Keratinocyte (primary cell): ENCODE results near the gene CLPSL2. TPM values are rescaled to one million over a fixed set of nuclear protein-coding genes. Genes with fewer than 3 reads are reported as not detected.

Experiments used
- DNase-seq: peaks from one replicate; pipeline ENCODE4 v3.0.0-alpha.2; 2011; ENCODE audit warnings: low read depth, missing footprints, low spot score
- FAIRE-seq: peaks from 2 replicates; lab custom pipeline; 2011; peaks lifted over from hg19 to GRCh38; lab: Jason Lieb, UNC
- H2AFZ ChIP-seq: 2 replicates; pipeline ENCODE4 v1.6.0; 2012; ENCODE audit warnings: low read length, control low read depth, inconsistent platforms; ENCODE audit not compliant: control insufficient read depth
- H3K27ac ChIP-seq: 2 replicates; pipeline ENCODE4 v1.5.1; 2011; ENCODE audit warnings: low read length; ENCODE audit not compliant: control insufficient read depth, insufficient read depth
- H3K27me3 ChIP-seq: 3 replicates; pipeline ENCODE4 v1.6.0; 2011; ENCODE audit warnings: low read length; ENCODE audit not compliant: control insufficient read depth, insufficient read depth; ENCODE audit errors: extremely low read depth
- H3K36me3 ChIP-seq, 2 experiments: 2 replicates in 1 of 2; 3 replicates in 1 of 2; pipeline ENCODE4 v1.5.1; 2011; ENCODE audit warnings: low read length in 2 of 2, mild to moderate bottlenecking in 1 of 2; ENCODE audit not compliant: control insufficient read depth in 2 of 2, insufficient read depth in 2 of 2; ENCODE audit errors: extremely low read depth in 1 of 2
- H3K4me1 ChIP-seq: 3 replicates; pipeline ENCODE4 v1.5.1; 2011; ENCODE audit warnings: low read length; ENCODE audit not compliant: control insufficient read depth, insufficient read depth; ENCODE audit errors: extremely low read depth
- H3K4me2 ChIP-seq: 3 replicates; pipeline ENCODE4 v1.6.0; 2011; ENCODE audit warnings: low read depth, low read length; ENCODE audit not compliant: control insufficient read depth, insufficient read depth; ENCODE audit errors: extremely low read depth
- H3K4me3 ChIP-seq, 3 experiments: fragments of 200-600 bp in 1 of 3; sonication (generic) in 1 of 3; 2 replicates in 2 of 3; 3 replicates in 1 of 3; pipeline ENCODE4 v1.5.1; 2011 to 2016; ENCODE audit warnings: low read length in 3 of 3, mild to moderate bottlenecking in 3 of 3, control low read depth in 2 of 3, inconsistent platforms in 1 of 3, low read depth in 1 of 3, mixed read lengths in 1 of 3, mixed run types in 1 of 3, moderate library complexity in 1 of 3; ENCODE audit not compliant: control insufficient read depth in 2 of 3, insufficient read depth in 2 of 3; ENCODE audit errors: extremely low read depth in 1 of 3
- H3K79me2 ChIP-seq: 2 replicates; pipeline ENCODE4 v1.6.0; 2012; ENCODE audit warnings: low read length; ENCODE audit not compliant: control insufficient read depth, insufficient read depth
- H3K9ac ChIP-seq: 3 replicates; pipeline ENCODE4 v1.6.0; 2011; ENCODE audit warnings: low read length; ENCODE audit not compliant: control insufficient read depth, insufficient read depth; ENCODE audit errors: extremely low read depth
- H3K9me1 ChIP-seq: 3 replicates; pipeline ENCODE4 v1.6.0; 2011; ENCODE audit warnings: low read length; ENCODE audit not compliant: control insufficient read depth, insufficient read depth; ENCODE audit errors: extremely low read depth
- H3K9me3 ChIP-seq: 2 replicates; pipeline ENCODE4 v1.5.1; 2012; ENCODE audit warnings: low read depth, low read length; ENCODE audit not compliant: control insufficient read depth
- H4K20me1 ChIP-seq: 3 replicates; pipeline ENCODE4 v1.6.0; 2011; ENCODE audit warnings: low read length; ENCODE audit not compliant: control insufficient read depth, insufficient read depth; ENCODE audit errors: extremely low read depth
- EZH2 ChIP-seq: IDR thresholded peaks from one replicate; pipeline ENCODE4 v1.6.1; 2012; ENCODE audit warnings: inconsistent platforms, mild to moderate bottlenecking, low read length, moderate library complexity
- dilution Hi-C: fragments of 300-500 bp; cut with MboI; formaldehyde crosslinking; loops from one replicate; pipeline ENCODE4 v1.7.0; 2020; ENCODE audit warnings: low sequenced_read_pairs; ENCODE audit not compliant: extremely low pct_ligation_motif_present
- polyA plus RNA-seq, 5 experiments: library from polyadenylated mRNA; depleted of rRNA in 3 of 5; stranded (reverse) in 3 of 5; stranded (forward) in 1 of 5; unstranded in 1 of 5; fragments of >200 nt; gene quantifications; 1 replicate in 1 of 5; 2 replicates in 3 of 5; 3 replicates in 1 of 5; pipeline versions ENCODE4 v1.2.1 to v1.2.3, GENCODE V29; 2011 to 2012; ENCODE audit warnings: missing spikeins in 2 of 5, low read depth in 1 of 5, low replicate concordance in 1 of 5
- TF ChIP-seq, protein P1 (sequence below), 3 experiments: IDR thresholded peaks in 1 of 3; conservative IDR thresholded peaks in 1 of 3; optimal IDR thresholded peaks in 1 of 3; 2 replicates in 2 of 3; 3 replicates in 1 of 3; pipeline versions ENCODE3 to v1.5.1; 2011; ENCODE audit warnings: low read length in 3 of 3, mild to moderate bottlenecking in 3 of 3, moderate library complexity in 2 of 3, control low read depth in 1 of 3, inconsistent platforms in 1 of 3; ENCODE audit not compliant: insufficient read depth in 2 of 3; ENCODE audit errors: extremely low read depth in 1 of 3

CLPSL2 gene
- polyA plus RNA-seq, 1 donor (not counting 4 experiments of a cell fraction or from before 2014, with no cell fraction given), result not detected

DNA sequence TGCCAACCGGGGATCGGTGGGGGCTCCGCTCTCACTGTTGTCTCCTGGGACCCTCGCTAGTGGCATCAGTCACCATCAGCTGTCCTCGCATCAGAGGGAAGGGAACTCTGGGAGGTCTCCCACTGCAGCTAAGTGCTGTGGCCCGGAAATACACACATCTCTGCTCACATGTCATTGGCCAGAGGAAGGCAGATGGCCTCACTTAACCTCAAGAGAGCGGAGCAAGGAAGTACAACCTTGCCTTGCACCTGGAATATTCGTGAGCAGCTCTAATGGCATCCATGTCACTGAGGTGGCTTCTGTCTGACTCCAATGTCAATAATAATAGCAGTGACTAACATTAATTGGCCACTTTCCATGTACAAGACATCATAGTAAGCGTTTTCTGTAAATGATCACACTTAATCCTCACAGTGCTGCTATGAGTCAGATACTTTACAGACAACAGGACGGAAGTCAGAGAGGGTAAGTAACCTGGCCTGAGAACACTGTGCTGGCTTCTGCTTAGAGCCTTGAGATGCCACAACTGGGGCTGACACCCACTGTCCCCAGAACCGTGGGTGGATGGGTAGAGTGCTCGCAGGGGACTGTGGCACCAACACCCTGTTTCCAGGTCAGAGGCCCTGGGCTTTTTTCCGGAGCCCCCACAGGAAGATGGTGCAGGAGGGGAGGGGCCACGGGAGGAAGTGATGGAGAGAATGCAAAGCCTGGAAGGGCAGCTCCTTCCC lies 34.7 kb downstream of the CLPSL2 start:
- TF ChIP-seq EZH2, result no peak
- TF ChIP-seq, protein P1, sequence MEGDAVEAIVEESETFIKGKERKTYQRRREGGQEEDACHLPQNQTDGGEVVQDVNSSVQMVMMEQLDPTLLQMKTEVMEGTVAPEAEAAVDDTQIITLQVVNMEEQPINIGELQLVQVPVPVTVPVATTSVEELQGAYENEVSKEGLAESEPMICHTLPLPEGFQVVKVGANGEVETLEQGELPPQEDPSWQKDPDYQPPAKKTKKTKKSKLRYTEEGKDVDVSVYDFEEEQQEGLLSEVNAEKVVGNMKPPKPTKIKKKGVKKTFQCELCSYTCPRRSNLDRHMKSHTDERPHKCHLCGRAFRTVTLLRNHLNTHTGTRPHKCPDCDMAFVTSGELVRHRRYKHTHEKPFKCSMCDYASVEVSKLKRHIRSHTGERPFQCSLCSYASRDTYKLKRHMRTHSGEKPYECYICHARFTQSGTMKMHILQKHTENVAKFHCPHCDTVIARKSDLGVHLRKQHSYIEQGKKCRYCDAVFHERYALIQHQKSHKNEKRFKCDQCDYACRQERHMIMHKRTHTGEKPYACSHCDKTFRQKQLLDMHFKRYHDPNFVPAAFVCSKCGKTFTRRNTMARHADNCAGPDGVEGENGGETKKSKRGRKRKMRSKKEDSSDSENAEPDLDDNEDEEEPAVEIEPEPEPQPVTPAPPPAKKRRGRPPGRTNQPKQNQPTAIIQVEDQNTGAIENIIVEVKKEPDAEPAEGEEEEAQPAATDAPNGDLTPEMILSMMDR (optimal IDR thresholded peaks at IDR 0.05 in 1 of 3, IDR thresholded peaks at IDR 0.05 in 1 of 3, conservative IDR thresholded peaks at IDR 0.05 in 1 of 3; ENCODE audit: extremely low read depth in 1 of 3, insufficient read depth in 2 of 3, low read length in 3 of 3), result no peak
- H3K4me3 ChIP-seq, result no peak overlapping the region
- H3K27ac ChIP-seq, result no peak overlapping the region
- H4K20me1 ChIP-seq, result no peaks in the 10 kb centered on the region
- H3K27me3 ChIP-seq, result no peaks in the 10 kb centered on the region
- no peaks in the 10 kb centered on the region for H3K9me1 ChIP-seq
- no peaks in the 10 kb centered on the region for H3K79me2 ChIP-seq
- no peak overlapping the region for H3K9ac ChIP-seq
- dilution Hi-C loops, result no loop called here
- no peaks in the 10 kb centered on the region for H3K9me3 ChIP-seq
- FAIRE-seq (peak; percentile 93), DNase-seq (peak; percentile 42)
- no peak overlapping the region for H2AFZ ChIP-seq
- no peaks in the 10 kb centered on the region for H3K36me3 ChIP-seq
- H3K4me2 ChIP-seq, result no peak overlapping the region
- peaks cover 7% of the 10 kb centered on the region for H3K4me1 ChIP-seq

DNA sequence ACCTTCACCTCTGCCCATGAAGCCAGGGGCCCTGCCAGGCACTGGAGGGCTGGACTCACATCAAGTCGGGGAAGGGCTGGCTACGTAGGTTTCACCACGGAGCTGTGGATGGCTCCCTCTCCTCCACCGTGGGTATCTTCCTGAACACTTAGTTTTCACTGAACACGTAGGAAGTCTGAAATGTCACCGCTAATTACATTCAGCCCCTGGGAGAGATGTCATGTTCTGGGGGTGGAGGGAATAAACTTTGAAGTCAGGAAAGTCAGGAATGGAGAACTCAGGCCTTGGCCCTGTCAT lies 35.2 kb downstream of the CLPSL2 start:
- DNase-seq, result no peak
- H2AFZ ChIP-seq, result no peak overlapping the region
- no peaks in the 10 kb centered on the region for H3K27me3 ChIP-seq
- H3K4me2 ChIP-seq, result no peak overlapping the region
- no peaks in the 10 kb centered on the region for H3K36me3 ChIP-seq
- no peaks in the 10 kb centered on the region for H3K79me2 ChIP-seq
- no peak overlapping the region for H3K9ac ChIP-seq
- no peaks in the 10 kb centered on the region for H3K9me1 ChIP-seq
- no peaks in the 10 kb centered on the region for H4K20me1 ChIP-seq
- TF ChIP-seq EZH2, result no peak
- TF ChIP-seq, protein P1 (optimal IDR thresholded peaks at IDR 0.05 in 1 of 3, IDR thresholded peaks at IDR 0.05 in 1 of 3, conservative IDR thresholded peaks at IDR 0.05 in 1 of 3; ENCODE audit: extremely low read depth in 1 of 3, insufficient read depth in 2 of 3, low read length in 3 of 3), result no peak
- no peak overlapping the region for H3K4me3 ChIP-seq
- H3K27ac ChIP-seq, result no peak overlapping the region
- peaks cover 7% of the 10 kb centered on the region for H3K4me1 ChIP-seq
- dilution Hi-C loops, result no loop called here
- H3K9me3 ChIP-seq, result no peaks in the 10 kb centered on the region
- FAIRE-seq, result no peak
